ENCODE data around the gene SZT2. TPM values are rescaled to one million over a fixed set of nuclear protein-coding genes. Genes with fewer than 3 reads are reported as not detected.

Gene SZT2
- total RNA-seq: 10 to 100 TPM; 25.9 to 61.6 TPM

- TF ChIP-seq POLR2A (IDR thresholded peaks at IDR 0.05) (peak; percentile 66 to 95 (median 92)), CTCF (IDR thresholded peaks at IDR 0.05) (no peak)
- intact Hi-C loops (cut with DNase I): no loop called here
- Histone ChIP-seq H3K36me3 (replicated peaks in 1 of 2; ENCODE audit: insufficient read depth in 1 of 2, low read depth in 2 of 2) (peaks cover 8 to 16% of the 10 kb centered on the region in 2 donors), H3K4me1 (peaks cover 27% of the 10 kb centered on the region), H3K4me3 (peak within 1 kb of the TSS; percentile 39 to 83), H3K27ac (peak within 1 kb of the TSS; percentile 72 to 96 (median 90)), H3K9me3 (no peaks in the 10 kb centered on the region), H3K27me3 (no peaks in the 10 kb centered on the region)
- DNase-seq (peak; percentile 95 to 97 (median 97)), ATAC-seq (peak; percentile 99)
- 1% methylated on average over 49 to 60 of the region's 65 CpGs for WGBS, 2 donors
Observed at GRCh38 chr1:43389326-43390313, at the start of gene SZT2, which contains the start of gene MED8. Gene SZT2, plus strand, starts transcription at chr1:43389899. Its CDS starts 70 bp downstream, at chr1:43389969. Gene MED8, minus strand, starts transcription at chr1:43389800. Its CDS starts 36 bp downstream, at chr1:43389764.

- H3K36me3 ChIP-seq (replicated peaks in 1 of 2; ENCODE audit: insufficient read depth in 1 of 2, low read depth in 2 of 2): no peaks in the 10 kb centered on the region
- WGBS, 2 donors: 30 to 31% methylated on average over 1 of the region's 1 CpG
- intact Hi-C loops (cut with DNase I): no loop called here
- H3K27me3 ChIP-seq: no peaks in the 10 kb centered on the region
- H3K4me3 ChIP-seq: no peak overlapping the region
- H3K9me3 ChIP-seq: no peaks in the 10 kb centered on the region
- no peak overlapping the region for H3K27ac ChIP-seq
- TF ChIP-seq POLR2A (IDR thresholded peaks at IDR 0.05): no peak
- TF ChIP-seq CTCF (IDR thresholded peaks at IDR 0.05): no peak
- ATAC-seq (no peak), DNase-seq (no peak)
- peaks cover 4% of the 10 kb centered on the region for H3K4me1 ChIP-seq
Observed at GRCh38 chr1:43340559-43340958, 49.1 kb upstream of the SZT2 start.

DNA sequence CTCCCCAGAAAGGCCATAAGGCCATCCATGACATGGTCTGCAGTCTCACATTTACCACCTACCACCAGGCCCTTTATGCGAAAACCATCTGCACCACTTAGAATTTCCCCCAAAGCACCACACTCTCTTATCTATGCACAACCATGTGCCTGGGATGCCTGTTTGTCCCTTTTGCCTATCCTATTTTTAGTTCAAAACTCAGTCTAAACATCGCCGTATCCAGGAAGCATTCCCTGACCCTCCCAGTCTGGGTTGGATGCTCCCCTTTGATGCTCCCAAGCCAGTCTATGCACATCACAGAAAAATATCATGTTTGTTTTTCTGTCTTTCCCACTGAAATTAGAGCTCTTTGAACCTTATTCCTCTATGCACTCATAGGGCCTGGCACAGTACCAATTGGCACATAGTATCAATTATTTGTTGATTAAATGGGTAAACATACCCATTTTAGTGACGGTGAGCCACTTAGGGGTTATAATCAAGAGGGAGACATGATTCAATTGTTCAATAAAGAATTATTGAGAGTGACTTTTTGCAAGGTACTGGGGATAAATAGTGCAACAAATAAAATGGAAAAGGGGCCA lies 45.3 kb upstream of the SZT2 start:
- Histone ChIP-seq H3K4me3 (no peak overlapping the region), H3K27ac (no peak overlapping the region), H3K4me1 (peaks cover 12% of the 10 kb centered on the region), H3K9me3 (no peaks in the 10 kb centered on the region), H3K36me3 (replicated peaks in 1 of 2; ENCODE audit: insufficient read depth in 1 of 2, low read depth in 2 of 2) (no peaks in the 10 kb centered on the region), H3K27me3 (no peaks in the 10 kb centered on the region)
- ATAC-seq: no peak
- intact Hi-C loops (cut with DNase I): no loop called here
- 52 to 53% methylated on average over 4 of the region's 4 CpGs for WGBS, 2 donors
- no peak for DNase-seq
- no peak for TF ChIP-seq POLR2A (IDR thresholded peaks at IDR 0.05)
- no peak for TF ChIP-seq CTCF (IDR thresholded peaks at IDR 0.05)

DNA sequence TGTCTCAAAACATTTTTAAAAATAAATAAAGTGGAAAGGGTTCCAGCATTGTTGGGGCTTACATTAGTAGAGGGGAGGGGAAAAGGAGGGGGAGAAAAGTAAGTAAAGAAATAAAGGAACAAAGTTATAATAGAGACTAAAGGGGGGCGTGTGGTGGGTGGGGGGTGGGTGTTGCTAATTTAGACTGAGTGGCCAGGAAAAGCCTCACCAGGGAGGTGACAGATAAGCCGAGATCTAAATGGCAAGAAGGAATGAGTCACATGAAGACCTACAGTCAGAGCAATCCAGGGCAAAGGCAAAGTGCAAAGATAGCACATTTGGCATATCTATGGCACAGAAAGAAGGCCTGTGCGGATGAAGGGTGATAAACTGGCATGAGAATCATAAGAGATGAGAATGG lies 44.6 kb upstream of the SZT2 start:
- no peaks in the 10 kb centered on the region for H3K27me3 ChIP-seq
- WGBS, 2 donors: 29 to 37% methylated on average over 3 of the region's 3 CpGs
- intact Hi-C loops (cut with DNase I): no loop called here
- H3K4me3 ChIP-seq: no peak overlapping the region
- no peak for ATAC-seq
- no peak overlapping the region for H3K27ac ChIP-seq
- no peaks in the 10 kb centered on the region for H3K9me3 ChIP-seq
- H3K4me1 ChIP-seq: peaks cover 19% of the 10 kb centered on the region
- H3K36me3 ChIP-seq (replicated peaks in 1 of 2; ENCODE audit: insufficient read depth in 1 of 2, low read depth in 2 of 2): no peaks in the 10 kb centered on the region
- DNase-seq: no peak
- TF ChIP-seq CTCF (IDR thresholded peaks at IDR 0.05) (no peak), POLR2A (IDR thresholded peaks at IDR 0.05) (no peak)
